IMR-90 (cell line): Measurements from ENCODE around the gene PIK3IP1. TPM values are rescaled to one million over a fixed set of nuclear protein-coding genes. Genes with fewer than 3 reads are reported as not detected.

Experiments
- ATAC-seq: fragments of 200-7000 bp; cut with Tn5 transposase; 2 replicates; pipeline ENCODE4 v1.9.1; 2020; ENCODE audit warnings: low read depth, mild to moderate bottlenecking, moderate library complexity
- BruUV-seq: library from RNA; stranded (reverse); fragments of 400-500 nt; replicated peaks from 2 replicates; lab custom pipeline; 2021; lab: Mats Ljungman, UMichigan
- CTCF ChIA-PET: fragments of 300-600 bp; formaldehyde crosslinking; extraction: SDS; loops from one replicate; lab custom pipeline; 2021; ENCODE audit warnings: antibody characterized with exemption; lab: Yijun Ruan, JAX
- POLR2A ChIA-PET: fragments of 300-600 bp; sonication (Branson Sonifier 250); formaldehyde crosslinking; loops from one replicate; lab custom pipeline; 2022; ENCODE audit warnings: antibody characterized with exemption; ENCODE audit not compliant: unreplicated experiment; lab: Charles Lee
- DNase-seq: peaks from one replicate; pipeline ENCODE4 v3.0.0; 2013
- H2AFZ ChIP-seq: replicated peaks from 2 replicates; pipeline ENCODE3; 2013; ENCODE audit warnings: low read length, mild to moderate bottlenecking; ENCODE audit not compliant: poor library complexity
- H2AK5ac ChIP-seq: 2 replicates; pipeline ENCODE4 v1.6.1; 2013; ENCODE audit warnings: low read depth, low read length, inconsistent platforms
- H2AK9ac ChIP-seq: replicated peaks from 2 replicates; pipeline ENCODE3; 2013; ENCODE audit warnings: mild to moderate bottlenecking, low read depth, low read length, moderate library complexity; ENCODE audit not compliant: poor library complexity
- H2BK120ac ChIP-seq: 2 replicates; pipeline ENCODE4 v1.6.1; 2013; ENCODE audit warnings: low read depth, low read length, inconsistent platforms
- H2BK15ac ChIP-seq: 3 replicates; pipeline ENCODE4 v1.6.1; 2013; ENCODE audit warnings: low read depth, low read length, inconsistent platforms
- H2BK20ac ChIP-seq: 2 replicates; pipeline ENCODE4 v1.6.1; 2013; ENCODE audit warnings: low read depth, mild to moderate bottlenecking, inconsistent platforms, low read length, moderate library complexity
- H2BK5ac ChIP-seq: 2 replicates; pipeline ENCODE4 v1.6.1; 2013; ENCODE audit warnings: mild to moderate bottlenecking, low read depth, low read length, inconsistent platforms; ENCODE audit not compliant: poor library complexity, severe bottlenecking
- H3K14ac ChIP-seq: replicated peaks from 2 replicates; pipeline ENCODE4 v1.6.1; 2013; ENCODE audit warnings: low read depth, low read length, inconsistent platforms
- H3K18ac ChIP-seq: 2 replicates; pipeline ENCODE4 v1.6.1; 2013; ENCODE audit warnings: low read depth, low read length, control low read depth
- H3K23ac ChIP-seq: 2 replicates; pipeline ENCODE4 v1.6.1; 2013; ENCODE audit warnings: low read depth, low read length, inconsistent platforms
- H3K27ac ChIP-seq: 2 replicates; pipeline ENCODE4 v1.5.1; 2013; ENCODE audit warnings: mild to moderate bottlenecking, control low read depth, low read length; ENCODE audit not compliant: insufficient read depth
- H3K27me3 ChIP-seq: 2 replicates; pipeline ENCODE4 v1.6.1; 2013; ENCODE audit warnings: low read length; ENCODE audit not compliant: control insufficient read depth, insufficient read depth
- H3K36me3 ChIP-seq: 2 replicates; pipeline ENCODE4 v1.6.1; 2013; ENCODE audit warnings: low read length, mixed read lengths; ENCODE audit not compliant: control insufficient read depth, insufficient read depth
- H3K4ac ChIP-seq: 2 replicates; pipeline ENCODE4 v1.6.1; 2013; ENCODE audit warnings: low read depth, low read length, inconsistent platforms
- H3K4me1 ChIP-seq: 2 replicates; pipeline ENCODE4 v1.6.1; 2013; ENCODE audit warnings: low read length, mixed read lengths; ENCODE audit not compliant: control insufficient read depth, insufficient read depth
- H3K4me2 ChIP-seq: 2 replicates; pipeline ENCODE4 v1.6.1; 2013; ENCODE audit warnings: low read depth, mild to moderate bottlenecking, control low read depth, low read length, moderate library complexity
- H3K4me3 ChIP-seq: 2 replicates; pipeline ENCODE4 v1.5.1; 2013; ENCODE audit warnings: low read depth, mild to moderate bottlenecking, control low read depth, low read length, moderate library complexity; ENCODE audit not compliant: insufficient read depth
- H3K56ac ChIP-seq: 2 replicates; pipeline ENCODE4 v1.6.1; 2013; ENCODE audit warnings: low read length, inconsistent platforms; ENCODE audit not compliant: insufficient read depth; ENCODE audit errors: extremely low read depth
- H3K79me1 ChIP-seq, 2 experiments: 2 replicates each; pipeline ENCODE4 v1.6.1; 2013; ENCODE audit warnings: low read length in 2 of 2, inconsistent platforms in 1 of 2, low read depth in 1 of 2
- H3K9ac ChIP-seq: 2 replicates; pipeline ENCODE4 v1.6.1; 2013; ENCODE audit warnings: low read depth, low read length, control low read depth
- H3K9me1 ChIP-seq: 2 replicates; pipeline ENCODE4 v1.6.1; 2013; ENCODE audit warnings: low read length, inconsistent platforms; ENCODE audit not compliant: insufficient read depth
- H3K9me3 ChIP-seq: 2 replicates; pipeline ENCODE4 v1.6.1; 2013; ENCODE audit warnings: low read length; ENCODE audit not compliant: control insufficient read depth, insufficient read depth
- H4K20me1 ChIP-seq: 2 replicates; pipeline ENCODE4 v1.6.1; 2013; ENCODE audit warnings: low read length, inconsistent platforms; ENCODE audit not compliant: insufficient read depth
- H4K5ac ChIP-seq: 2 replicates; pipeline ENCODE4 v1.6.1; 2013; ENCODE audit warnings: mild to moderate bottlenecking, low read depth, low read length, control low read depth
- H4K8ac ChIP-seq, 2 experiments: 2 replicates each; pipeline ENCODE4 v1.6.1; 2013; ENCODE audit warnings: low read depth in 2 of 2, low read length in 2 of 2, control low read depth in 1 of 2, inconsistent platforms in 1 of 2
- H4K91ac ChIP-seq: 2 replicates; pipeline ENCODE4 v1.6.1; 2013; ENCODE audit warnings: low read depth, low read length, inconsistent platforms; ENCODE audit not compliant: insufficient read depth
- CHD1 ChIP-seq: IDR thresholded peaks from 2 replicates; pipeline ENCODE4 v1.6.1; 2012; ENCODE audit warnings: low read depth, low read length, improper control_type of control experiment
- ELK1 ChIP-seq: fragments of 150-350 bp; IDR thresholded peaks from 2 replicates; pipeline ENCODE4 v1.6.1; 2016; ENCODE audit warnings: low read depth, mild to moderate bottlenecking, low read length, moderate library complexity, borderline replicate concordance
- MAZ ChIP-seq: IDR thresholded peaks from 2 replicates; pipeline ENCODE4 v1.6.1; 2012; ENCODE audit warnings: low read depth, mild to moderate bottlenecking, low read length, improper control_type of control experiment, moderate library complexity, borderline replicate concordance
- MXI1 ChIP-seq: IDR thresholded peaks from 2 replicates; pipeline ENCODE4 v1.6.1; 2012; ENCODE audit warnings: low read depth, mild to moderate bottlenecking, low read length, moderate library complexity, borderline replicate concordance
- POLR2A ChIP-seq: IDR thresholded peaks from 2 replicates; pipeline ENCODE4 v1.6.1; 2012; ENCODE audit warnings: mild to moderate bottlenecking, low read depth, low read length
- RAD21 ChIP-seq: IDR thresholded peaks from 2 replicates; pipeline ENCODE4 v1.6.1; 2012; ENCODE audit warnings: low read length, improper control_type of control experiment
- RCOR1 ChIP-seq: IDR thresholded peaks from 2 replicates; pipeline ENCODE4 v1.6.1; 2012; ENCODE audit warnings: mild to moderate bottlenecking, low read length, improper control_type of control experiment; ENCODE audit not compliant: insufficient replicate concordance
- RFX5 ChIP-seq: IDR thresholded peaks from 2 replicates; pipeline ENCODE4 v1.8.0; 2012; ENCODE audit warnings: low read depth, mild to moderate bottlenecking, low read length, moderate library complexity
- WGBS, 2 experiments: methylation state at CpG; one replicate each; pipeline versions ENCODE4 v1.1.5 to v1.1.7; 2013; ENCODE audit warnings: missing lambda C conversion rate in 2 of 2; ENCODE audit not compliant: insufficient read length in 1 of 2; ENCODE audit errors: extremely low coverage in 2 of 2; 5-methylcytosine and 5-hydroxymethylcytosine counted together
- dilution Hi-C: fragments of 300-500 bp; cut with HindIII; formaldehyde crosslinking; loops from one replicate; pipeline ENCODE4 v1.14.3; 2018; ENCODE audit warnings: low sequenced_read_pairs; ENCODE audit not compliant: unreplicated experiment
- in situ Hi-C: fragments of 300-500 bp; cut with MboI; formaldehyde crosslinking; loops from 3 replicates; pipeline ENCODE4 v1.14.3; 2019; ENCODE audit warnings: low sequenced_read_pairs, inconsistent platforms, mixed read lengths
- intact Hi-C: fragments of 100-400 bp; cut with micrococcal nuclease; formaldehyde crosslinking; loops from 2 replicates; pipeline ENCODE4 v1.10.0; 2022
- polyA plus RNA-seq, 3 experiments: library from polyadenylated mRNA; depleted of rRNA; stranded (reverse); fragments of >200 nt; gene quantifications; 2 replicates each; pipeline ENCODE4 v1.2.3, GENCODE V29; 2012; ENCODE audit warnings: low replicate concordance in 1 of 3
- total RNA-seq: library from RNA; depleted of rRNA; stranded (reverse); fragments of >200 nt; gene quantifications from 2 replicates; pipeline ENCODE4 v1.2.3, GENCODE V29; 2012

PIK3IP1 gene
- total and polyA plus RNA-seq, 2 of the 4 experiments (the other 2 are of a cell fraction): 12.9 to 17.6 TPM

- no peaks in the 10 kb centered on the region for H3K9me3 ChIP-seq
- no peak overlapping the region for H3K14ac ChIP-seq
- H4K91ac ChIP-seq: no peak overlapping the region
- WGBS, 2 experiments: 92% methylated on average over 4 of the region's 8 CpGs; no CpG with 5 or more reads in 1 of the 2 experiments
- in situ Hi-C loops (no loop called here), dilution Hi-C loops (no loop called here), intact Hi-C loops (no loop called here)
- H3K9me1 ChIP-seq: peaks cover 18% of the 10 kb centered on the region
- ChIA-PET CTCF (interaction anchor here (1.2 kb wide), 1 partner anchor 18 kb away, joined by 4 read pairs; no protein-coding TSS in a partner anchor), POLR2A (no interaction called here)
- BruUV-seq: no TSS peak
- H3K79me1 ChIP-seq: peaks cover 11 to 58% of the 10 kb centered on the region in 2 experiments
- H4K5ac ChIP-seq: no peak overlapping the region
- H3K56ac ChIP-seq: no peak overlapping the region
- H4K20me1 ChIP-seq: peaks cover 17% of the 10 kb centered on the region; the same call in 1 of the 2 replicates
- H4K8ac ChIP-seq: no peak overlapping the region
- H3K4me3 ChIP-seq: no peak overlapping the region
- no peak overlapping the region for H2BK20ac ChIP-seq
- no peak overlapping the region for H3K18ac ChIP-seq
- no peak overlapping the region for H3K9ac ChIP-seq
- ATAC-seq: no peak
- H2BK5ac ChIP-seq: no peak overlapping the region
- peaks cover 3% of the 10 kb centered on the region for H3K4me1 ChIP-seq
- no peak for DNase-seq
- H3K4ac ChIP-seq: no peak overlapping the region
- H3K27ac ChIP-seq: no peak overlapping the region
- H2BK15ac ChIP-seq: no peak overlapping the region
- no peak overlapping the region for H2AFZ ChIP-seq
- H2AK9ac ChIP-seq: no peak overlapping the region
- H3K4me2 ChIP-seq: no peak overlapping the region
- TF ChIP-seq POLR2A (no peak), ELK1 (no peak), MAZ (no peak), RCOR1 (no peak), RAD21 (no peak), CHD1 (no peak), RFX5 (no peak), MXI1 (no peak)
- peaks cover 60% of the 10 kb centered on the region for H3K36me3 ChIP-seq
- no peaks in the 10 kb centered on the region for H3K27me3 ChIP-seq
- no peak overlapping the region for H2AK5ac ChIP-seq
- no peak overlapping the region for H3K23ac ChIP-seq
- H2BK120ac ChIP-seq: no peak overlapping the region
Measured at GRCh38 chr22:31332010-31332409, 39.7 kb upstream of the PIK3IP1 start.
